ENCODE data around the gene MPZL1.

DNA sequence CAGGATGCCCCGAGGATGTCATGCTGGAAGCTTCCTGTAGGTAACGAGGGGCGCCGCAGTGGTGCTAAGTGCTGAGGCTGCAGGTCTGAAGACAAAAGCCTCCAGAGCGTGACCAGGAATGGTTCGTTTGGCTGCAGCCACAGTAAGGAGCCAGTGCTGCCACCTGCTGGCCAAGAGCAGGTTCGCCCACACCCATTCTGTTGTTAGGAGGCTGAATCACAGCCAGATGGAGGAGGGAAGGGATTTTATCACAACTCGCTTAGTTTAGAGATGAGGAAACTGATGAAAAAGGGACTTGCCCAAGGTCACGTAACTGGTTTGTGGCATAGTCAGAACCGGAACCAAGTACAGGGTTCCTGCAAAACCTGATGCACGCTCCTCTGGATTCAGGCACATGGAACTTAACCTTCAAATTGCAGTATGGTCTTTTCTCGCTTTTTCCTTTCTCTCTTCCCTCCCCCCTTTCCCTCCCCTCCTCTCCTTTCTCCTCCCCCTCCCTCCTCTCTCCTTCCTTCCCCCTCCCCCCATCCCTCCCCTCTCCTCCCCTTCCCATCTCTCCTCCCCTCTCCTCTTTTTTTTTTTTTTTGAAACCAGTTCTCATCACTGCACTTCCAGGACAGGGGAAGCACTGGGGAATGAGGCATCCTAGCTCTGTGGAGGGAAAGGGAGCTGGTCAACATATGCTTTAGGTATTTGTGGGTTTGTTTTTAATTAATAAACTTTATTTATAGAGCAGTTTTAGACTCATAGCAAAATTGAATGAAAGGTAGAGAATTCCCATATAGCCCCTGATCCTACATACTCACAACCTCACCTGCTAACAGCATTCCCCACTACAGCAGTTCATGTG is 81.8 kb downstream of the MPZL1 start:
- no peak for TF ChIP-seq TCF4 (CRISPR knock-in tag; IDR thresholded peaks at IDR 0.05; ENCODE audit: borderline replicate concordance)
- no peak for TF ChIP-seq PPARA (CRISPR knock-in tag; IDR thresholded peaks at IDR 0.05; ENCODE audit: borderline replicate concordance)
- no peak for TF ChIP-seq PATZ1 (CRISPR knock-in tag; IDR thresholded peaks at IDR 0.05; ENCODE audit: borderline replicate concordance)
- TF ChIP-seq CREB5 (CRISPR knock-in tag; IDR thresholded peaks at IDR 0.05; ENCODE audit: low read depth): no peak
- no peak for TF ChIP-seq ZFP3 (CRISPR knock-in tag; IDR thresholded peaks at IDR 0.05)
- TF ChIP-seq, protein P1, sequence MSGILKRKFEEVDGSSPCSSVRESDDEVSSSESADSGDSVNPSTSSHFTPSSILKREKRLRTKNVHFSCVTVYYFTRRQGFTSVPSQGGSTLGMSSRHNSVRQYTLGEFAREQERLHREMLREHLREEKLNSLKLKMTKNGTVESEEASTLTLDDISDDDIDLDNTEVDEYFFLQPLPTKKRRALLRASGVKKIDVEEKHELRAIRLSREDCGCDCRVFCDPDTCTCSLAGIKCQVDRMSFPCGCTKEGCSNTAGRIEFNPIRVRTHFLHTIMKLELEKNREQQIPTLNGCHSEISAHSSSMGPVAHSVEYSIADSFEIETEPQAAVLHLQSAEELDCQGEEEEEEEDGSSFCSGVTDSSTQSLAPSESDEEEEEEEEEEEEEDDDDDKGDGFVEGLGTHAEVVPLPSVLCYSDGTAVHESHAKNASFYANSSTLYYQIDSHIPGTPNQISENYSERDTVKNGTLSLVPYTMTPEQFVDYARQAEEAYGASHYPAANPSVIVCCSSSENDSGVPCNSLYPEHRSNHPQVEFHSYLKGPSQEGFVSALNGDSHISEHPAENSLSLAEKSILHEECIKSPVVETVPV (CRISPR knock-in tag; IDR thresholded peaks at IDR 0.05): no peak
- TF ChIP-seq RARB (CRISPR knock-in tag; IDR thresholded peaks at IDR 0.05): no peak
- no peak for TF ChIP-seq CSDC2 (CRISPR knock-in tag; IDR thresholded peaks at IDR 0.05)
- TF ChIP-seq ZNF70 (CRISPR knock-in tag; IDR thresholded peaks at IDR 0.05): no peak
- TF ChIP-seq ARNTL (CRISPR knock-in tag; IDR thresholded peaks at IDR 0.05; ENCODE audit: borderline replicate concordance, low read depth): no peak
- no peak for TF ChIP-seq ZNF8 (CRISPR knock-in tag; IDR thresholded peaks at IDR 0.05)
- TF ChIP-seq BACH2 (CRISPR knock-in tag; IDR thresholded peaks at IDR 0.05; ENCODE audit: borderline replicate concordance): no peak
